Rectal smooth muscle tissue (tissue), 1 donor: ENCODE results near the gene ALAD.
A peak's percentile ranks its signal among the peaks of the same experiment; 100 is the strongest.

ENCODE experiments used
- H3K27ac ChIP-seq: one replicate; pipeline ENCODE4 v1.7.0; 2013; ENCODE audit warnings: low read depth, low read length, inconsistent platforms
- H3K27me3 ChIP-seq: one replicate; pipeline ENCODE4 v1.7.0; 2013; ENCODE audit warnings: low read length; ENCODE audit not compliant: control insufficient read depth, insufficient read depth
- H3K36me3 ChIP-seq: one replicate; pipeline ENCODE4 v1.7.0; 2013; ENCODE audit warnings: low read length; ENCODE audit not compliant: control insufficient read depth, insufficient read depth
- H3K4me1 ChIP-seq: one replicate; pipeline ENCODE4 v1.7.0; 2013; ENCODE audit warnings: low read length; ENCODE audit not compliant: control insufficient read depth, insufficient read depth
- H3K4me3 ChIP-seq: one replicate; pipeline ENCODE4 v1.7.0; 2013; ENCODE audit warnings: low read length
- H3K9ac ChIP-seq: one replicate; pipeline ENCODE4 v1.7.0; 2013; ENCODE audit warnings: low read length

ALAD gene

GRCh38 chr9:113349445-113350094, 51.5 kb downstream of the ALAD start, which contains the start of gene BSPRY:
TSS of gene BSPRY (plus strand) at chr9:113349541. CDS start at chr9:113349580, 39 bp downstream.
- Histone ChIP-seq H3K9ac (peak within 1 kb of the TSS; percentile 7), H3K27ac (no peak within 1 kb of the TSS), H3K4me3 (peak within 1 kb of the TSS; percentile 67), H3K4me1 (no peaks in the 10 kb centered on the region), H3K27me3 (no peaks in the 10 kb centered on the region), H3K36me3 (no peaks in the 10 kb centered on the region)

GRCh38 chr9:113349066-113349444, 52.0 kb downstream of the ALAD start:
- Histone ChIP-seq H3K27ac (no peak overlapping the region), H3K4me1 (peaks cover 2% of the 10 kb centered on the region), H3K36me3 (no peaks in the 10 kb centered on the region), H3K9ac (no peak overlapping the region), H3K4me3 (peak overlapping the region; percentile 67), H3K27me3 (no peaks in the 10 kb centered on the region)

- H3K9ac ChIP-seq: no peak overlapping the region
- no peak overlapping the region for H3K4me3 ChIP-seq
- H3K4me1 ChIP-seq: peaks cover 5% of the 10 kb centered on the region
- no peaks in the 10 kb centered on the region for H3K27me3 ChIP-seq
- H3K27ac ChIP-seq: no peak overlapping the region
- no peaks in the 10 kb centered on the region for H3K36me3 ChIP-seq
These were observed 52.6 kb downstream of the ALAD start for GRCh38 chr9:113348437-113348836.

GRCh38 chr9:113345671-113346070, 55.4 kb downstream of the ALAD start:
- Histone ChIP-seq H3K27ac (peak overlapping the region; percentile 93), H3K27me3 (no peaks in the 10 kb centered on the region), H3K4me3 (no peak overlapping the region), H3K4me1 (peaks cover 10% of the 10 kb centered on the region), H3K9ac (no peak overlapping the region), H3K36me3 (no peaks in the 10 kb centered on the region)

GRCh38 chr9:113345190-113345589, 55.9 kb downstream of the ALAD start:
- Histone ChIP-seq H3K36me3 (no peaks in the 10 kb centered on the region), H3K9ac (no peak overlapping the region), H3K27ac (peak overlapping the region; percentile 93), H3K27me3 (no peaks in the 10 kb centered on the region), H3K4me3 (no peak overlapping the region), H3K4me1 (peaks cover 10% of the 10 kb centered on the region)

- H3K9ac ChIP-seq: no peak overlapping the region
- H3K4me3 ChIP-seq: no peak overlapping the region
- peaks cover 10% of the 10 kb centered on the region for H3K4me1 ChIP-seq
- no peaks in the 10 kb centered on the region for H3K27me3 ChIP-seq
- H3K36me3 ChIP-seq: no peaks in the 10 kb centered on the region
- H3K27ac ChIP-seq: peak overlapping the region; percentile 93
These were observed 57.3 kb downstream of the ALAD start for GRCh38 chr9:113343732-113344231.

GRCh38 chr9:113341712-113342410, 59.2 kb downstream of the ALAD start:
- peaks cover 10% of the 10 kb centered on the region for H3K4me1 ChIP-seq
- H3K4me3 ChIP-seq: no peak overlapping the region
- no peak overlapping the region for H3K27ac ChIP-seq
- no peaks in the 10 kb centered on the region for H3K27me3 ChIP-seq
- H3K9ac ChIP-seq: no peak overlapping the region
- no peaks in the 10 kb centered on the region for H3K36me3 ChIP-seq

- Histone ChIP-seq H3K36me3 (no peaks in the 10 kb centered on the region), H3K27ac (peak within 1 kb of the TSS; percentile 82), H3K4me1 (peaks cover 10% of the 10 kb centered on the region), H3K4me3 (peak within 1 kb of the TSS; percentile 95), H3K9ac (no peak within 1 kb of the TSS), H3K27me3 (no peaks in the 10 kb centered on the region)
These were observed 60.9 kb downstream of the ALAD start, which contains the start of gene WDR31 for GRCh38 chr9:113340011-113340699. TSS of gene WDR31 (minus strand) at chr9:113340275. CDS start at chr9:113332022, 8,253 bp downstream.

GRCh38 chr9:113337714-113338113, 63.4 kb downstream of the ALAD start:
- no peaks in the 10 kb centered on the region for H3K36me3 ChIP-seq
- H3K27ac ChIP-seq: no peak overlapping the region
- H3K4me3 ChIP-seq: no peak overlapping the region
- H3K9ac ChIP-seq: no peak overlapping the region
- H3K4me1 ChIP-seq: no peaks in the 10 kb centered on the region
- H3K27me3 ChIP-seq: no peaks in the 10 kb centered on the region
